GM12865 (cell line): ENCODE results near the gene DLG5.
"Not testable (repeated sequence)": the region's sequence is repeated elsewhere in the genome, so short reads cannot be mapped to it uniquely, and the experiment has no call there.

Experiments used
- DNase-seq: peaks from one replicate; pipeline ENCODE4 v3.0.0; 2010; ENCODE audit warnings: low read depth
- H3K4me3 ChIP-seq: 2 replicates; pipeline ENCODE4 v1.5.1; 2011; ENCODE audit warnings: mild to moderate bottlenecking, low read depth, low read length, control low read depth
- CTCF ChIP-seq: IDR thresholded peaks from 2 replicates; pipeline ENCODE4 v1.5.1; 2011; ENCODE audit warnings: low read length, control low read depth, low read depth, inconsistent platforms; ENCODE audit not compliant: insufficient read depth; ENCODE audit errors: missing control alignments

DLG5 gene

GRCh38 chr10:77768039-77768438 lies 158.5 kb downstream of the DLG5 start:
- DNase-seq: no peak
- H3K4me3 ChIP-seq: no peak overlapping the region
- TF ChIP-seq CTCF: no peak

GRCh38 chr10:77763453-77764430 lies 162.8 kb downstream of the DLG5 start:
- H3K4me3 ChIP-seq: no peak overlapping the region
- no peak for TF ChIP-seq CTCF
- peak; percentile 21 for DNase-seq

- not testable (repeated sequence) for DNase-seq, H3K4me3 ChIP-seq
These were observed 168.1 kb downstream of the DLG5 start for GRCh38 chr10:77758406-77758805.

- DNase-seq: peak; percentile 66
- no peak overlapping the region for H3K4me3 ChIP-seq
- peak; percentile 71 for TF ChIP-seq CTCF
These were observed 170.0 kb downstream of the DLG5 start for GRCh38 chr10:77756319-77757232.

- no peak for TF ChIP-seq CTCF
- H3K4me3 ChIP-seq: no peak overlapping the region
- no peak for DNase-seq
These were observed 180.4 kb downstream of the DLG5 start for GRCh38 chr10:77746047-77746707.

- TF ChIP-seq CTCF: no peak
- H3K4me3 ChIP-seq: no peak overlapping the region
- no peak for DNase-seq
These were observed 182.3 kb downstream of the DLG5 start for GRCh38 chr10:77744245-77744644.
